Smooth muscle cell (in vitro differentiated cells): Measurements from ENCODE around the gene SESN1. TPM values are rescaled to one million over a fixed set of nuclear protein-coding genes. Genes with fewer than 3 reads are reported as not detected.

ENCODE experiments used
- DNase-seq: peaks from one replicate; lab custom pipeline; 2025; ENCODE audit not compliant: unreplicated experiment; lab: John Stamatoyannopoulos, UW
- H2AFZ ChIP-seq: fragments of 200-600 bp; sonication (generic); 2 replicates; pipeline ENCODE4 v1.6.0; 2016; ENCODE audit warnings: antibody characterized with exemption, low read depth, mild to moderate bottlenecking
- H3F3A ChIP-seq: fragments of 200-600 bp; sonication (generic); 2 replicates; pipeline ENCODE4 v1.6.0; 2017; ENCODE audit warnings: antibody characterized with exemption, low read depth
- H3K27ac ChIP-seq: fragments of 200-600 bp; sonication (generic); 2 replicates; pipeline ENCODE4 v1.5.1; 2016; ENCODE audit warnings: low read depth, mild to moderate bottlenecking
- H3K27me3 ChIP-seq: fragments of 200-600 bp; sonication (generic); 2 replicates; pipeline ENCODE4 v1.6.1; 2016; ENCODE audit warnings: low read depth, mild to moderate bottlenecking
- H3K36me3 ChIP-seq: fragments of 200-600 bp; sonication (generic); 2 replicates; pipeline ENCODE4 v1.5.1; 2016; ENCODE audit warnings: low read depth
- H3K4me1 ChIP-seq: fragments of 200-600 bp; sonication (generic); 2 replicates; pipeline ENCODE4 v1.5.1; 2016; ENCODE audit warnings: low read depth
- H3K4me2 ChIP-seq: fragments of 200-600 bp; sonication (generic); 2 replicates; pipeline ENCODE4 v1.6.0; 2016; ENCODE audit warnings: mild to moderate bottlenecking
- H3K4me3 ChIP-seq: fragments of 200-600 bp; sonication (generic); 2 replicates; pipeline ENCODE4 v1.5.1; 2016; ENCODE audit warnings: mild to moderate bottlenecking
- H3K79me2 ChIP-seq: fragments of 200-600 bp; sonication (generic); 2 replicates; pipeline ENCODE4 v1.6.0; 2016; ENCODE audit warnings: low read depth, mild to moderate bottlenecking
- H3K9ac ChIP-seq: fragments of 200-600 bp; sonication (generic); 2 replicates; pipeline ENCODE4 v1.6.0; 2016; ENCODE audit warnings: low read depth
- H3K9me3 ChIP-seq: fragments of 200-600 bp; sonication (generic); replicated peaks from 2 replicates; pipeline ENCODE4 v1.5.1; 2016; ENCODE audit warnings: low read depth
- H4K20me1 ChIP-seq: fragments of 200-600 bp; sonication (generic); 2 replicates; pipeline ENCODE4 v1.6.0; 2016; ENCODE audit warnings: low read depth
- CTCF ChIP-seq: fragments of 200-600 bp; sonication (generic); IDR thresholded peaks from 2 replicates; pipeline ENCODE4 v1.5.1; 2017; ENCODE audit warnings: borderline replicate concordance, mild to moderate bottlenecking, antibody characterized with exemption; ENCODE audit not compliant: insufficient read depth, poor library complexity, severe bottlenecking
- WGBS: methylation state at CpG from one replicate; pipeline ENCODE4 v1.1.7; 2016; ENCODE audit warnings: low lambda C conversion rate; 5-methylcytosine and 5-hydroxymethylcytosine counted together
- polyA plus RNA-seq: library from polyadenylated mRNA; unstranded; fragments of >200 nt; fragmentation: Nextera tagmentation; extraction: Ambion mirVana; gene quantifications from 2 replicates; pipeline ENCODE4 v1.2.1, GENCODE V29; 2016
- total RNA-seq: library from RNA; depleted of rRNA; stranded (reverse); fragments of >200 nt; gene quantifications from 2 replicates; pipeline ENCODE4 v1.2.3, GENCODE V29; 2014

The SESN1 gene
- total and polyA plus RNA-seq, 2 experiments from 2014 or later, result 24.1 to 38.7 TPM

GRCh38 chr6:108948181-108948661 lies 146.4 kb downstream of the SESN1 start:
- Histone ChIP-seq H4K20me1 (no peaks in the 10 kb centered on the region), H3K9me3 (no peaks in the 10 kb centered on the region), H3F3A (peaks cover 17% of the 10 kb centered on the region), H3K4me2 (peak overlapping the region; percentile 81), H3K27me3 (no peaks in the 10 kb centered on the region), H3K27ac (peak overlapping the region; percentile 95), H3K36me3 (no peaks in the 10 kb centered on the region), H3K79me2 (no peaks in the 10 kb centered on the region), H3K9ac (no peak overlapping the region), H2AFZ (no peak overlapping the region), H3K4me1 (peaks cover 15% of the 10 kb centered on the region), H3K4me3 (no peak overlapping the region)
- 66% methylated on average over 7 of the region's 7 CpGs for WGBS
- no peak for DNase-seq
- no peak for TF ChIP-seq CTCF

GRCh38 chr6:108947114-108947854 lies 147.4 kb downstream of the SESN1 start:
- H3K27ac ChIP-seq, result peak overlapping the region; percentile 95
- H3K36me3 ChIP-seq, result no peaks in the 10 kb centered on the region
- no peaks in the 10 kb centered on the region for H3K9me3 ChIP-seq
- no peak overlapping the region for H2AFZ ChIP-seq
- no peak overlapping the region for H3K4me3 ChIP-seq
- peaks cover 17% of the 10 kb centered on the region for H3F3A ChIP-seq
- DNase-seq, result no peak
- TF ChIP-seq CTCF, result no peak
- H3K79me2 ChIP-seq, result no peaks in the 10 kb centered on the region
- peak overlapping the region; percentile 81 for H3K4me2 ChIP-seq
- H3K27me3 ChIP-seq, result no peaks in the 10 kb centered on the region
- peaks cover 15% of the 10 kb centered on the region for H3K4me1 ChIP-seq
- H3K9ac ChIP-seq, result peak overlapping the region; percentile 63
- 48% methylated on average over 5 of the region's 5 CpGs for WGBS
- H4K20me1 ChIP-seq, result no peaks in the 10 kb centered on the region

GRCh38 chr6:108946695-108947094 lies 148.0 kb downstream of the SESN1 start:
- peak overlapping the region; percentile 81 for H3K4me2 ChIP-seq
- peaks cover 17% of the 10 kb centered on the region for H3F3A ChIP-seq
- no peaks in the 10 kb centered on the region for H3K9me3 ChIP-seq
- no peak for DNase-seq
- no peak overlapping the region for H3K4me3 ChIP-seq
- 36% methylated on average over 3 of the region's 3 CpGs for WGBS
- H2AFZ ChIP-seq, result no peak overlapping the region
- peaks cover 15% of the 10 kb centered on the region for H3K4me1 ChIP-seq
- no peaks in the 10 kb centered on the region for H3K79me2 ChIP-seq
- no peaks in the 10 kb centered on the region for H3K27me3 ChIP-seq
- H3K36me3 ChIP-seq, result no peaks in the 10 kb centered on the region
- peak overlapping the region; percentile 63 for H3K9ac ChIP-seq
- peak overlapping the region; percentile 95 for H3K27ac ChIP-seq
- no peaks in the 10 kb centered on the region for H4K20me1 ChIP-seq
- no peak for TF ChIP-seq CTCF
